ENCODE data around the gene SF3B3.
"Not testable (repeated sequence)": the region's sequence is repeated elsewhere in the genome, so short reads cannot be mapped to it uniquely, and the experiment has no call there.

- TF ChIP-seq CTCF, EP300, POLR2AphosphoS5, POLR2A (IDR thresholded peaks at IDR 0.05): not testable (repeated sequence)
Measured at GRCh38 chr16:70529954-70530353, 6.3 kb downstream of the SF3B3 start.
